ENCODE data around the gene MN1.

MN1 gene

GRCh38 chr22:27765706-27766291, 35.8 kb downstream of the MN1 start:
- in situ Hi-C loops (cut with HindIII; ENCODE audit: low sequenced_read_pairs) = no loop called here

GRCh38 chr22:27764722-27765236, 36.8 kb downstream of the MN1 start:
- in situ Hi-C loops (cut with HindIII; ENCODE audit: low sequenced_read_pairs) = no loop called here

- in situ Hi-C loops (cut with HindIII; ENCODE audit: low sequenced_read_pairs) = no loop called here
These were observed 39.9 kb downstream of the MN1 start for GRCh38 chr22:27761665-27762064.

- in situ Hi-C loops (cut with HindIII; ENCODE audit: low sequenced_read_pairs) = no loop called here
These were observed 40.6 kb downstream of the MN1 start for GRCh38 chr22:27761000-27761399.

- in situ Hi-C loops (cut with HindIII; ENCODE audit: low sequenced_read_pairs) = no loop called here
These were observed 41.1 kb downstream of the MN1 start for GRCh38 chr22:27760474-27760873.

GRCh38 chr22:27757928-27758525, 43.5 kb downstream of the MN1 start:
- in situ Hi-C loops (cut with HindIII; ENCODE audit: low sequenced_read_pairs) = no loop called here

GRCh38 chr22:27756212-27756660, 45.3 kb downstream of the MN1 start:
- in situ Hi-C loops (cut with HindIII; ENCODE audit: low sequenced_read_pairs) = no loop called here

- in situ Hi-C loops (cut with HindIII; ENCODE audit: low sequenced_read_pairs) = no loop called here
These were observed 45.9 kb downstream of the MN1 start for GRCh38 chr22:27755521-27756211.

GRCh38 chr22:27754888-27755480, 46.6 kb downstream of the MN1 start:
- in situ Hi-C loops (cut with HindIII; ENCODE audit: low sequenced_read_pairs) = no loop called here

GRCh38 chr22:27754247-27754887, 47.2 kb downstream of the MN1 start:
- in situ Hi-C loops (cut with HindIII; ENCODE audit: low sequenced_read_pairs) = no loop called here

GRCh38 chr22:27752771-27753170, 48.8 kb downstream of the MN1 start:
- in situ Hi-C loops (cut with HindIII; ENCODE audit: low sequenced_read_pairs) = no loop called here

GRCh38 chr22:27752141-27752540, 49.4 kb downstream of the MN1 start:
- in situ Hi-C loops (cut with HindIII; ENCODE audit: low sequenced_read_pairs) = no loop called here

GRCh38 chr22:27751277-27752070, 50.1 kb downstream of the MN1 start:
- in situ Hi-C loops (cut with HindIII; ENCODE audit: low sequenced_read_pairs) = no loop called here

GRCh38 chr22:27750584-27751265, 50.8 kb downstream of the MN1 start:
- in situ Hi-C loops (cut with HindIII; ENCODE audit: low sequenced_read_pairs) = no loop called here

- in situ Hi-C loops (cut with HindIII; ENCODE audit: low sequenced_read_pairs) = no loop called here
These were observed 51.8 kb downstream of the MN1 start for GRCh38 chr22:27749597-27750225.

- in situ Hi-C loops (cut with HindIII; ENCODE audit: low sequenced_read_pairs) = no loop called here
These were observed 52.8 kb downstream of the MN1 start for GRCh38 chr22:27748751-27749191.

- in situ Hi-C loops (cut with HindIII; ENCODE audit: low sequenced_read_pairs) = no loop called here
These were observed 53.2 kb downstream of the MN1 start for GRCh38 chr22:27748349-27748748.

GRCh38 chr22:27747396-27748221, 53.9 kb downstream of the MN1 start:
- in situ Hi-C loops (cut with HindIII; ENCODE audit: low sequenced_read_pairs) = no loop called here

All from DLD1 (cell line).